Stimulated activated naive CD4-positive, alpha-beta T cell (primary cell): ENCODE data around the gene SPOUT1.
"Not testable (repeated sequence)": the region's sequence is repeated elsewhere in the genome, so short reads cannot be mapped to it uniquely, and the experiment has no call there.

ENCODE experiments used
- DNase-seq, 6 experiments: peaks; one replicate each; lab custom pipeline; 2025; lab: John Stamatoyannopoulos, UW

The SPOUT1 gene

DNA sequence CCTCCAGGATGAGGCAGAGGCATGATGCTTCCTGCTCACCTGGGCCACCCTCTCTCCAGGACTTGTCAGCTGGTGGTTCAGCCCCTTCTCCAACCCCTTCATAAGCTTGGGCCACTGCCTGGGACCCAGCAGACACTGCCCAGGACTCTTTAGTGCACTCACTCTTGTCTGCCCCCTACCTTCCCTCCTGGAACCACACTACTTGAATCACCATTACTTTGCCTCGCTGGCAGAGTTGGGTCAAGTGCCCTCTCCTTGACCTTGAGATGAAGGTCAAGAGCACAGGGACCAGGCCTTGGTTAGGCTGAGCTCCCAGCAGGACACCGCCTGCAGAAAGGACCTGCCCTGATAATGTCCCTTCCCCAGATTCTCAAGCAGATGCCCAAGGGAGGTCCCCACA is 19.8 kb downstream of the SPOUT1 start:
- DNase-seq = no peak

GRCh38 chr9:128809036-128809599 is 20.5 kb downstream of the SPOUT1 start:
- no peak for DNase-seq

DNA sequence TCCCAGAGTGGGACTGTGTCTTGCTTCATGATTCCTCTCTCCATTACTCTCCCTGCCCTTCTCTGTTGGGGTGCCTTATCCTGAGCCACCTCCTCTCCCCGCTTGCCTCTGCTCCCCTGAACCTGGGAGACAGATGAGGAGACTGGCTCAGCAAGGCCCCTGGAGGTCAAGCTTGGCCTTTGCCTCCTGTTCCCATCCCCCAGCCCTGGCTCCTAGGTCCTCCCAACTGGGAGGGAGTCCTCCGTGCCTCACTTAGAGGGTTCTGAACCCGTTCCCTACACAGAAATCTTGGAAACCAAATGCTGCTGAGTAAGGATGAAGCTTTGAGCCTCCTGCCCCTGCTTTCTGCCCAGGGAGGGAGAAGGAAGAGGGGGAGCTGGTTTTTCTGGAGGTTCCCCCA is 21.1 kb downstream of the SPOUT1 start:
- DNase-seq = no peak

- no peak for DNase-seq
These were observed 21.8 kb downstream of the SPOUT1 start for GRCh38 chr9:128807827-128808226.

GRCh38 chr9:128805661-128806060 is 23.9 kb downstream of the SPOUT1 start:
- DNase-seq = no peak

DNA sequence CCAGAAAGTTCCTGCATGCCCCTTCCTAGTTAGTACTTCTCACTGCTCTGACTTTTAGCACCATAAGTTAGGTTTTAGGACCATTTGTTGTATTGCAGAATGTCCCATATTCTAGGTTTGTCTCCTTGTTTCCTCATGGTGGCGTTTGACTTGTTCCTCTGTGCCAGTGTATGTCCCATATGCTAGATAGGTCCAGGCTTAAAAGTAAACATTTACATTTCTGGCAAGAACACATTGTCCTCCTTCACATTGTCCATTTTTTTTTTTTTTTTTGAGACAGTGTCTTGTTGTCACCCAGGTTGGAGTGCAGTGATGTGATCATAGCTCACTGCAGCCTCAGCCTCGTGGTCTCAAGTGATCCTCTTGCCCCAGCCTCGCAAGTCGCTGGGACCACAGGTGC is 27.1 kb downstream of the SPOUT1 start:
- no peak for DNase-seq

DNA sequence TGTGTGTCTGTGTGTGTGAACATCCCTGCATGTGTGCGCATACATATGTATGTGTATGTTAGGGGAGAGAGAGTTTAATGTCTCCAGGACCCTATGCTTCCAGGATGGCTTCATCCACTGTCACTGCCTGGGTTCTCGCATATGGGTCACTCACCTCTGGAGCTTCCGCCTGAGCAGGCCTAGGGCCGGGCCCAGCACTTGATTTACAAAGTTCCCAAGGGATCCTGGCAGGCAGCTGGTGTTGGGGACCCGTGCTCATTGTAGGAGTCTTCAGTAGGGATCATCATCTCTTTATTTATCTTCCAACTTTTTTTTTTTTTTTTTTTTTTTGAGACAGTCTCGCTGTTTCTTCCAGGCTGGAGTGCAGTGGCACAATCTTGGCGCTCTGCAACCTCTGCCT is 29.5 kb downstream of the SPOUT1 start:
- no peak for DNase-seq

- DNase-seq = no peak
These were observed 30.7 kb downstream of the SPOUT1 start for GRCh38 chr9:128798896-128799295.

DNA sequence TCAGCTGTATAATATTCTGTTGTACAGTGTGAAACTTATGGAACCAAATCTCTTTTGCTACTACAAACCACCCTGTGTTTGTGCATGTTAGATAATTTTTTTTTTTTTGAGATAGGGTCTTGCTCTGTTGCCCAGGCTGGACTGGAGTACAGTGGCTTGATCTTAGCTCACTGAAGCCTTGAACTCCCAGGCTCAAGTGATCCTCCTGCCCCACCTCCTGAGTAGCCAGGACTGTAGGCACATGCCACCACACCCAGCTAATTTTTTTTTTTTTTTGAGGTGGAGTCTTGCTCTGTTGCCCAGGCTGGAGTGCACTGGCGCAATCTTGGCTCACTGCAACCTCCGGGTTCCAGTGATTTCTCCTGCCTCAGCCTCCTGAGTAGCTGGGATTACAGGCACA is 34.6 kb downstream of the SPOUT1 start:
- DNase-seq = not testable (repeated sequence)

DNA sequence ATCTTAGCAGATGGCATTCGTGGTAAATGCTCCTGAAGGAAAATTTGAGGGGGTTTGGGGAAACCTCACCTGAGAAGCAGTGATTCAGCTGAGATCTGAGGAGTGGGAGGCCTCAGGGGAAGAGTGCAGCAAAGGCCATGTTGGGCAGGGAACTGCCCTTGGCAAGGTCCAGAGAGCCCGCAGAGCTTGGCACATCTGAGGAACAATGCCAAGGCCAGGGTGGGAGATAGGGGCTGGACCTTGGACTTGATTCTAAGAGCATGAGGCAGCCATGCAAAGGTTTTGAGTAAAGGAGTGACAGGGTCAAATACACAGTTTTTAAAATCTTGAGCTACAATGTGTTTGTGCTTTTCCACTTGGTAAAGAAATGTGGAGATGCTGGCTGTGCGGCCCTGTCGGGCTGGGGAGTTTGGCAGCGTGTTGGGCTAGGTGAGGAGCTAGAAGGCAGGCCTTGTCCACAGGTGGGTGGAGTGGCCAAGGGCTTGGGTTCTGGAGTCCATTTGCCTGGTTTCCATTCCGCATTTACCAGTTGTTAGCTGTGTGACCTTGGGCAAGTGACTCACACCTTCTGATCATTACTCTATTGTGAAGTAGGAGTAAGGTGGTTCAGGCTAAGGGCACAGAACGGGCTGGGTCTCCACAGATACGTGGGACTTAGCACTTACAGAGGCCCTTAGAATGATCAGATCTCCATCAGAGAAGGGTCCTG is 36.5 kb downstream of the SPOUT1 start:
- no peak for DNase-seq

DNA sequence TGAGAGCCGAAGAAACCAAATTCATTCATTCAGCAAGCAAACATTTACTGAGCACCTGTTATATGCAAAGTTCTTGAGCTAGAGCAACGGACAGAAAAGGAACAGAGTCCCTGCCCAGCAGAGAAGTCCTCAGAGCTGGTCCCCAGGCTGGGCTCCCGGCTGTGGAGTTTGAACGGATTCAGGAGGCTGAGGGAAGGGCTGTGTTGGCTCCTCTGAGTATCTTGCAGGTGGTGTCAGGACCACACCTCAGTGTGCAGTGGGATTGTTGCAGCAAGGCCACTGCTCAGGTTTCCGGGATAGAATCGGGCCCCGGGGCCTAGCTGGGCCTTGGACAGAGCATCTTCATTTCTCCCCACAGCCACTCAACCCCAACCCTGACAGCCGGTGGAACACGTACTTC is 37.5 kb downstream of the SPOUT1 start:
- no peak for DNase-seq

DNA sequence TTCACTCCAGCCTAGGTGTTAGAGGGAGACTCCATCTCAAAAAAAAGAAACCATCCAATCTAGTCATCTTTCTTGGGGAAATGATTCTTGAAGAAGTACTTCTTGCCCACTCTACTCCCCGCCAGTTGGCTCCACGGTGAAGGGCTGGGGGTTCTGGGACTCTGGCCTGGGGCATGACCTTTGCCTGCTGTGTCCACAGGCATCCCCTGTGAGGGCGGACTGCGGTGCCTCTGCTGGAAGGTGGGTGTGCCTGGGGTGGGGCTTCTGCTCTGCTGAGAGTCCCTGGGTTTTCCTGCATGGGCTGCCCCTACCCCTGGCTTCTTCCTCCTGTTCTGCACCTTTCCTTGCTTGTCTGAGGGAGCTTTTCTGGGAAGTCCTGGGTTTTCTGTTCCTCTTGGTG is 39.1 kb downstream of the SPOUT1 start:
- no peak for DNase-seq

DNA sequence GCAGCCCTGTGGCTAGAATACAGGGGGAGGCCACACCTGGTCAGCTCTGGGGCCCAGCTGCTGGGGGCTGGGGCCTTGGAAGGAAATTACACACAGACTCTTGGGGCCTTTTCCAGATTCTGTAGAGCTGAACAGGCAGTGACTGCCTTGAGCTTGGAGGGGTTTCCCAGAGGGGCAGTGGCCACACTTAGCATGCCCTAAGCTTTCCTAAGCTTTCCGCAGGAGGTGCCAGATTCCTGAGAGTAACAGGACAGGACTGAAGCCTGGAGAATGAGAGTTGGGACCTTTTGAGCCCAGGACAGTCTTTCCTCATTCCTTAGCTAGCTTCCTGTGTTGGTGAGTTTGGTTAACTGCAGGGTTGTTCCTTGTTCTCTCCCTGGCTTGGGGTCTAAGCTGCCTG is 41.1 kb downstream of the SPOUT1 start:
- no peak for DNase-seq

GRCh38 chr9:128787659-128788058 is 41.9 kb downstream of the SPOUT1 start:
- peak in 1 of 6 experiments; percentile 36 for DNase-seq

GRCh38 chr9:128786681-128787601 is 42.7 kb downstream of the SPOUT1 start, which contains the start of gene TBC1D13:
Gene TBC1D13 (plus strand): TSS chr9:128787253. CDS start chr9:128787354, 101 bp downstream.
- DNase-seq = peak; percentile 85 to 93 (median 90)

- no peak for DNase-seq
These were observed 44.2 kb downstream of the SPOUT1 start for GRCh38 chr9:128785427-128785826.

- DNase-seq = no peak
These were observed 46.9 kb downstream of the SPOUT1 start for GRCh38 chr9:128782669-128783068.

GRCh38 chr9:128781187-128782070 is 48.2 kb downstream of the SPOUT1 start:
- no peak for DNase-seq

- DNase-seq = not testable (repeated sequence)
These were observed 49.5 kb downstream of the SPOUT1 start for GRCh38 chr9:128780093-128780492.

DNA sequence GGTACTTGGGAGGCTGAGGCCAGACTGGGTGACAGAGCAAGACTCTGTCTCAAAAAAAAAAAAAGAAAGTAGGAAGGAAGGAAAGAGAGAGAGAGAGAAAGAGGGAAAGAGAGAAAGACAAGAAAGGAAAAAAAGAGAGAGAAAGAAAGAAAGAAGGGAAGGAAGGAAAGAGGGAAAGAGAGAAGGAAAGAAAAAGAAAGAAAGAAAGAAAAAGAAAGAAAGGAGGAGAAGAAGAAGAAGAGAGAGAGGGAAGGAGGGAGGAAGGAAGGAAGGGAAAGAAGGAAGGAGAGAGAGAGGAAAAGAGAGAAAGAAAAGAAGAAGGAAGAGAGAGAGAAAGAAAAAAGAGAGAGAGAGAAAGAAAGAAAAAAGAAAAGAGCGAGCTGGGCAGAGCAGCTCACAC is 54.8 kb downstream of the SPOUT1 start:
- DNase-seq = no peak

DNA sequence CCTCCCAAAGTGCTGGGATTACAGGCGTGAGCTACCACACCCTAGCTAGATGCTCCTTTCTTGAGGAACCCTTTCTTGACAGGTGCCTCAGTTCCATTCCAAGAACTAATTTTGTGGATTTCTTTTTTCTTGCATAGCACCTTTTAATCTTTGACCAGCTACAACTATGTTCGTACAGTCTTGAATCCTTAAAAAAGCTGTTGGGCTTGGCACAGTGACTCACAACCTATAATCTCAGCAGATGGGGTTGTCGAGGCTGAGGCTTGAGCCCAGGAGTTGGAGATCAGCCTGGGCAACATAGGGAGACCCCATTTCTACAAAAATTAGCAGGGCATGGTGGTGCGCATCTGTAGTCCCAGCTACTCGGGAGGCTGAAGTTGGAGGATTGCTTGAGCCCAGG is 56.5 kb downstream of the SPOUT1 start:
- no peak for DNase-seq
